ENCODE measurements around the gene MAP4K3. TPM values are rescaled to one million over a fixed set of nuclear protein-coding genes. Genes with fewer than 3 reads are reported as not detected.

Gene MAP4K3
- total and polyA plus RNA-seq, 2 of the 8 experiments (the other 6 are each of a cell fraction or from before 2014, with no cell fraction given) = 11.4 to 63.0 TPM

DNA sequence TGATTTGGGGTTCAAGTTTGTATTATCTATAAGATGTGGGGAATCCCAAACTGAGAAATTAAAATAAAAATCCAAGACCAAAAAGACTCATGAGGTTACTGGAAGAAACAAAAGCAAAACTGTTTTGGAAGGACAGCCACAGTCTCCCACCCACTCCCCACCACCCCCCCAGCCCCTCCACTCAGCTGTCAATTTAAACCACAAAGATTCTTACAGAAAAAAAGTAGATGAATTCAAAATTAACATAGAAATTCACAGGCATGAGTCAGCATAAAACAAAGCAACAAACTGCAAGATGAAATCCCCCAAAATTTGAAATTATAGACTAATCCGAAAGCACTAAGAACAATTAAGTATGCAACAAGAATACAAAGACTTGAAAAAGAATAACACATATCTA, 12.1 kb downstream of the MAP4K3 start:
- Histone ChIP-seq H3K36me3 (ENCODE audit: control insufficient read depth in 2 of 4, insufficient read depth in 4 of 4, low read length in 3 of 4) (no peaks in the 10 kb centered on the region), H4K5ac (ENCODE audit: insufficient read length, low read depth, low read length) (no peak overlapping the region), H3K4me1 (replicated peaks in 1 of 4; ENCODE audit: control insufficient read depth in 3 of 4, insufficient read depth in 4 of 4, low read length in 3 of 4) (peaks cover 0 to 7% (median under 1%) of the 10 kb centered on the region in 4 experiments; a peak in 4 of 7 replicates), H3K9me3 (ENCODE audit: insufficient read depth in 2 of 2, low read depth in 1 of 2, low read length in 1 of 2) (no peaks in the 10 kb centered on the region), H3K14ac (ENCODE audit: insufficient read length) (no peak overlapping the region), H3K4me3 (ENCODE audit: extremely low read depth in 1 of 4, insufficient read depth in 2 of 4, low read depth in 3 of 4, low read length in 4 of 4) (no peak overlapping the region), H2BK12ac (ENCODE audit: low read depth, low read length) (no peak overlapping the region), H2BK5ac (ENCODE audit: low read depth, low read length) (no peak overlapping the region), H3K23me2 (ENCODE audit: low read depth, low read length) (no peaks in the 10 kb centered on the region; the same call in 1 of the 2 replicates), H3K9ac (replicated peaks in 1 of 4; ENCODE audit: extremely low read depth in 1 of 4, low read depth in 3 of 4, low read length in 3 of 4) (no peak overlapping the region), H3K4me2 (ENCODE audit: insufficient read depth in 1 of 2, low read depth in 2 of 2, low read length in 2 of 2) (no peak overlapping the region), H3K4ac (replicated peaks; ENCODE audit: insufficient read length, low read depth, low read length) (no peak overlapping the region), H3K79me1 (ENCODE audit: low read depth, low read length) (no peaks in the 10 kb centered on the region; the same call in 1 of the 2 replicates), H2BK120ac (replicated peaks; ENCODE audit: low read depth, low read length) (no peak overlapping the region), H3K27ac (ENCODE audit: low read depth, low read length) (no peak overlapping the region), H3K79me2 (ENCODE audit: control insufficient read depth in 1 of 2, insufficient read depth in 2 of 2, low read length in 2 of 2) (peaks cover 14 to 95% of the 10 kb centered on the region in 2 experiments), H4K91ac (replicated peaks; ENCODE audit: insufficient read length, low read length) (no peak overlapping the region), H3K27me3 (replicated peaks in 1 of 4; ENCODE audit: control insufficient read depth in 3 of 4, extremely low read depth in 1 of 4, insufficient read depth in 3 of 4, low read length in 3 of 4) (no peaks in the 10 kb centered on the region), H3K56ac (replicated peaks; ENCODE audit: insufficient read length, low read depth, low read length) (no peak overlapping the region), H4K20me1 (replicated peaks in 1 of 2; ENCODE audit: control insufficient read depth in 1 of 2, insufficient read depth in 2 of 2, low read length in 2 of 2) (peaks cover 0 to 1% of the 10 kb centered on the region in 2 experiments), H2BK15ac (ENCODE audit: low read length) (no peak overlapping the region), H3K18ac (ENCODE audit: extremely low read depth, low read length) (no peak overlapping the region), H2BK20ac (ENCODE audit: low read length) (no peak overlapping the region), H4K8ac (ENCODE audit: extremely low read depth, insufficient read depth, low read length) (no peak overlapping the region), H2AK5ac (ENCODE audit: low read depth, low read length) (no peak overlapping the region), H3K23ac (ENCODE audit: insufficient read length) (no peak overlapping the region), H2AFZ (ENCODE audit: low read length) (no peak overlapping the region)
- TF ChIP-seq MAFK (IDR thresholded peaks at IDR 0.05; ENCODE audit: low read depth, low read length) (peak; percentile 55), CTBP2 (IDR thresholded peaks at IDR 0.05; ENCODE audit: borderline replicate concordance, insufficient read depth, insufficient read length, low read length) (no peak)
- no peak for DNase-seq (ENCODE audit: low read depth in 1 of 2, low spot score in 2 of 2)
- ChIA-PET POLR2A (ENCODE audit: partially characterized antibody) (no interaction called here), CTCF (ENCODE audit: partially characterized antibody) (no interaction called here)
- WGBS, 2 experiments (ENCODE audit: extremely low coverage in 1 of 2, insufficient coverage in 1 of 2, insufficient read length in 1 of 2, insufficient replicate concordance in 2 of 2, low coverage in 1 of 2, low lambda C conversion rate in 2 of 2, missing lambda C conversion rate in 1 of 2) = 96% methylated on average over 1 of the region's 1 CpG; no CpG with 5 or more reads in 1 of the 2 experiments
- FAIRE-seq = no peak
